ENCODE measurements around the gene SMIM5.
A peak's percentile ranks its signal among the peaks of the same experiment; 100 is the strongest.
"Not testable (repeated sequence)": the region's sequence is repeated elsewhere in the genome, so short reads cannot be mapped to it uniquely, and the experiment has no call there.

The SMIM5 gene

GRCh38 chr17:75635610-75636202 lies 2.5 kb downstream of the SMIM5 start:
- no peak for TF ChIP-seq GATA1 (IDR thresholded peaks at IDR 0.05; ENCODE audit: low read depth, low read length)
- TF ChIP-seq POLR2A (IDR thresholded peaks at IDR 0.05; ENCODE audit: low read length): peak; percentile 98
- peak; percentile 95 to 96 for DNase-seq

GRCh38 chr17:75636381-75637142 lies 3.3 kb downstream of the SMIM5 start:
- TF ChIP-seq GATA1 (IDR thresholded peaks at IDR 0.05; ENCODE audit: low read depth, low read length) (no peak), POLR2A (IDR thresholded peaks at IDR 0.05; ENCODE audit: low read length) (no peak)
- no peak for DNase-seq

GRCh38 chr17:75637143-75637538 lies 3.9 kb downstream of the SMIM5 start:
- TF ChIP-seq POLR2A (IDR thresholded peaks at IDR 0.05; ENCODE audit: low read length) (peak; percentile 50), GATA1 (IDR thresholded peaks at IDR 0.05; ENCODE audit: low read depth, low read length) (no peak)
- DNase-seq: peak; percentile 48 to 57

DNA sequence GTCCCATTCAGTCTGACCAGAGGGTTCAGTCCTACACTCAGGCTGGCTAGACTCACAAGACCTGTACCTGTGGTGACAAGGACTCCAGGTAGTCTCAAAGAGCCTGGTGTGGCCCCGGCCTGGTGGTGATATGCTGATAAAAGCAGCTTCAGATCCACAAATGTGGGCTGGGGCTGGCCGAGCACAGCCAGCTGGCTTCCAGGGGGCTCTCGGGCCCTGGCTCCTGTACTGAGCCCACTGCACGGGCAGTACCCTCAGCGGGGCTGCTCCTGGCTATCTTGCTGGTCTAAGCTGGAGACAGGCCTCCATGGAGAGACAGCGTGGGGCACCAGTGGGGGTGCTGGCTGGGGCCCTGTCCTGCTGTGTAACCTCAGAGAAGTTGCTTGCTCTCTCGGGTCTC lies 4.3 kb downstream of the SMIM5 start:
- no peak for DNase-seq
- TF ChIP-seq GATA1 (IDR thresholded peaks at IDR 0.05; ENCODE audit: low read depth, low read length) (no peak), POLR2A (IDR thresholded peaks at IDR 0.05; ENCODE audit: low read length) (peak; percentile 3)

- not testable (repeated sequence) for DNase-seq
These were observed 4.8 kb downstream of the SMIM5 start for GRCh38 chr17:75638039-75638438.

DNA sequence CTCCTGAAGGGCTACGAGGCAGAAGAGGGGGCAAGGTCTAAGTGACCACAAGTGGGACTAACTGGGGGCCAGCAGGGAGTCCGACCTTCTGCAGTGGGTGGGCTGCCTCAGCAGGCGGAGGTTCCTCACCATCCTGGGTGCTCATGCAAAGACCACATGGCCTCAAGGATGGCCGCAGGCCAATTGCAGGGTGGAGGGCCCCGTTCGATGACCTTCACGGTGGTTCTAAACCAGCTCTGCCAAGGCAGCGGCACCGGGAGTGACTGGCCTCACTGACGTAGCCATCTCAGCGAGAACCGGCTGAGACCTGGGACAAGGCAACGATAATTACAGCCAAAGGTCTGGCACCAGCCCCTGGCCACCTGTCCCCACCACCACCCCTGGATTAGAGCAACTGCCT lies 5.7 kb downstream of the SMIM5 start:
- DNase-seq: no peak
- TF ChIP-seq POLR2A (IDR thresholded peaks at IDR 0.05; ENCODE audit: low read length) (peak; percentile 48), GATA1 (IDR thresholded peaks at IDR 0.05; ENCODE audit: low read depth, low read length) (no peak)

DNA sequence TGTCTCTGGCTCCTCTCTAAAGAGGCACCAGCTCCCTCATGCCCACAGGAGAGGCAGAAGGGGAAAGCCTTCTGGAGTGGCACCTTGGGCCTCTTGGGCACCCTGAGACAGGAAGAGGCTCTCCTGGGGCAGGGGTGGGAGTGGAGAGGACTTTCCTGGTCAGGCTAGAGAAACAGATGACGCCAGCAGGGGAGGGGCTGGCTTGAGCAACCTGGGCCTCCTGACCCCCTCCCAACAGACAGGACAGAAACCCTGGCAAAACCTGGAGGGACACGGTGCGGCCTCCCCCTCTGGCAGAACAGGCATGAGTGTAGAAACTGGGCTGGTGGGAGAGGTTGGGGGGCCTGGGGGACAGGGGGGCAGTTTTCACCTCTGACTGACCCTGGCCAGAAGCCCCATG lies 6.1 kb downstream of the SMIM5 start:
- TF ChIP-seq POLR2A (IDR thresholded peaks at IDR 0.05; ENCODE audit: low read length) (no peak), GATA1 (IDR thresholded peaks at IDR 0.05; ENCODE audit: low read depth, low read length) (no peak)
- DNase-seq: no peak

GRCh38 chr17:75639771-75640555 lies 6.7 kb downstream of the SMIM5 start:
- DNase-seq: no peak
- TF ChIP-seq GATA1 (IDR thresholded peaks at IDR 0.05; ENCODE audit: low read depth, low read length): no peak
- TF ChIP-seq POLR2A (IDR thresholded peaks at IDR 0.05; ENCODE audit: low read length): peak; percentile 51

DNA sequence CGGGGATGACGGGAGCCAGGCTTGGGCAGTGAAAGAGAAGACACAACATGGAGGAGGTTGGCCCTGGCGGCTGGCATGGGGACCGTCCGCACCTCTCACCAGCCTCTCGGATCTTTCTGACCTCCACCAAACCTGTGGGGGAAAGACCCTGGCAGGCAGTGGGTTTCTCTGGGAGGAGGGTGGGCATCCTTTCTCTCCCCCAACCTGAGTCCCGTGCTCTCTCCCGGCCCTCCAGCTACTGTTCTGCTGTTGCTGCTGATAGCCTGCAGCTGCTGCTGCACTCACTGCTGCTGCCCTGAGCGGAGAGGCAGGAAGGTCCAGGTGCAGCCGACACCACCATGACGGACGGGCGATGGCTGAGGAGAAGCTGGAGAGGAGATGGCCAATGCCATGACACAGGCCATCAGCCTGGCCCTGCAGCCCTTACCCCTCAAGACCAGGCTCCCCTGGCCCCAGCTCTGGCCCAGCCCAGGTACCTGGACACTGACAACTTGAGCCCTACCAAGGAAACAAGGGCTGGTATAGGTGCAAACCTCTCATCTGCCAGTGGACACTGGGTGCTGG lies 7.4 kb downstream of the SMIM5 start:
- TF ChIP-seq GATA1 (IDR thresholded peaks at IDR 0.05; ENCODE audit: low read depth, low read length): no peak
- no peak for TF ChIP-seq POLR2A (IDR thresholded peaks at IDR 0.05; ENCODE audit: low read length)
- no peak for DNase-seq

DNA sequence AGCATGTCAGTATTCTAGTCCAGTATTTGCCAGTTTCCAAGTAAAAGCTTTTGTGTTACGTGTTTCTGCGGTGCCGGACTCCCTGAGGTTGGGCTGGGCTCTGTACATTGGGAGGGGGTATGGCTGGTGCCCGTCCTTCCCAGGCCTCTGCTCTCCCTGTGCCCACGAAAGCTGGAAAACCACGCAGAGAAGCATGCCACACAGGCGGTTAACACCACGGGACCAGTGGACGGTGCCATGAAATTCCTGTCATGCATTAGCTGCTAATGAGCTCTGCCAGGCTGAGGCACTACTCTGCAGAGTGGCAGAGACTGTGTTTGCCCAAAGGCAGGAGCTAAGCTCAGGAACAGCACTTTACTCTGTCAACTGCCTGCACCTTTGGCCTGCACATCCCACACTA lies 8.1 kb downstream of the SMIM5 start:
- no peak for DNase-seq

GRCh38 chr17:75642182-75642783 lies 9.0 kb downstream of the SMIM5 start:
- TF ChIP-seq GATA1 (IDR thresholded peaks at IDR 0.05; ENCODE audit: low read depth, low read length) (no peak), POLR2A (IDR thresholded peaks at IDR 0.05; ENCODE audit: low read length) (no peak)
- DNase-seq: peak; percentile 54 to 74

More for the DNA sequence above, 8.1 kb downstream of the SMIM5 start:
- TF ChIP-seq GATA1 (IDR thresholded peaks at IDR 0.05; ENCODE audit: low read depth, low read length) (no peak), POLR2A (IDR thresholded peaks at IDR 0.05; ENCODE audit: low read length) (peak; percentile 53)

DNA sequence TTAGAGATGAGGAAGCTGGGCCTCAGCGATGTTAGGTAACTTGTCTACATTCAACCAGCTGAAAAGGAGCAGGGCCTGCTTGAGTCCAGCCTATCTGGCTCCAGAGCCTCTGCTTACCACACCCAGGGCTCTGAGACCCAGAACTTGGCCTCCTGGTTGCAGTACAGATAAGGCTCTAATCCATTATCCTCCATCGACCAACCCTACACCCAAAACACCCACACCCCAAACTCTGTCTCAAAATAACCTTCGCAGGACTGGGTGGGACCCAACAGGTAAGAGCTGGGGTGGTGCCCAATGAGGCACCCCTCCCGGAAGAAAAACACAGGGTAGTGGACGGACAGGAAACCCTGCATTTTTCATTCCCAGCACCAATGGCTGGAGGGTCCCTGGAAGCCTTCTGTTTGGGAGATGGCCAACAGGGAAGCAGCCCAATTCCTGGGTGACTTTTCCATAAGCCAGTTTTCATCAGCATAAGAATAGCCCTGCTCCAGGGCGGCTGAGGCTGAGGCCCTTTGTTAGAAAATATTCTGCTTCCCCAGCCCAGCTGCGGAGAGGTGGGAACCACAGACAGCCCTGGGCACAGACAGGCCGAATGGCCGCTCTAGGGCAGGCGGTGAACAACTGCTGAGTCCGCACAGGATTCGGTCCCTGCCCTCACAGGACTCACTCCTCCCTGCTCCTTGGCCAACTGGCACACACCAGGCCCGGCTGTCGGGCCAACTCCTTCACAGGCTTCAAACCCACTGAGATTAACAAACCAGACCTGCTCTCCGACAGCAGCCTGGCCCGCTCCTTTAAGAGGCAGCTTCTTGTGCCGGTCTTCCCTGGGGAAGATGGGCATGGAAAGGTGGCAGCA lies 9.8 kb downstream of the SMIM5 start:
- peak; percentile 87 to 94 for DNase-seq
- TF ChIP-seq POLR2A (IDR thresholded peaks at IDR 0.05; ENCODE audit: low read length) (peak; percentile 66), GATA1 (IDR thresholded peaks at IDR 0.05; ENCODE audit: low read depth, low read length) (no peak)

DNA sequence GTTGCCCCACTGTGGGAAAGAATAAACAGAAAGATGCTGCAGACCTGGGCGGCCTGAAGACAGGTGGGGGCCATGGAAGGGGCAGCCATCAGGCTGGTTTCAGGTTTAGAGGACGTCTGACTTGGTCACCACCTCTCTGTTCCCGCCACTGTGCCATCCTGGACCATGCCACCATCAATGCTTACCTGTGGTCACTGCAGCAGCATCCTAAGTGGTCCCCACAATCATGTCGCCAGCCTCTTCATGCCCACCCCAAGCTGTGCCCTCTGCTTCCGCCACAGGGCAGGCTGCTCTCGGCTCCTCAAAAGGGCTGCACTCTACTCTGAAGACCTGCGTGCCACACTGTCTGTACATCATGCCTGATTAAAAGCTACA lies 10.4 kb downstream of the SMIM5 start:
- no peak for TF ChIP-seq GATA1 (IDR thresholded peaks at IDR 0.05; ENCODE audit: low read depth, low read length)
- no peak for TF ChIP-seq POLR2A (IDR thresholded peaks at IDR 0.05; ENCODE audit: low read length)
- DNase-seq: no peak
